ENCODE measurements around the gene SFXN2.

Gene SFXN2

DNA sequence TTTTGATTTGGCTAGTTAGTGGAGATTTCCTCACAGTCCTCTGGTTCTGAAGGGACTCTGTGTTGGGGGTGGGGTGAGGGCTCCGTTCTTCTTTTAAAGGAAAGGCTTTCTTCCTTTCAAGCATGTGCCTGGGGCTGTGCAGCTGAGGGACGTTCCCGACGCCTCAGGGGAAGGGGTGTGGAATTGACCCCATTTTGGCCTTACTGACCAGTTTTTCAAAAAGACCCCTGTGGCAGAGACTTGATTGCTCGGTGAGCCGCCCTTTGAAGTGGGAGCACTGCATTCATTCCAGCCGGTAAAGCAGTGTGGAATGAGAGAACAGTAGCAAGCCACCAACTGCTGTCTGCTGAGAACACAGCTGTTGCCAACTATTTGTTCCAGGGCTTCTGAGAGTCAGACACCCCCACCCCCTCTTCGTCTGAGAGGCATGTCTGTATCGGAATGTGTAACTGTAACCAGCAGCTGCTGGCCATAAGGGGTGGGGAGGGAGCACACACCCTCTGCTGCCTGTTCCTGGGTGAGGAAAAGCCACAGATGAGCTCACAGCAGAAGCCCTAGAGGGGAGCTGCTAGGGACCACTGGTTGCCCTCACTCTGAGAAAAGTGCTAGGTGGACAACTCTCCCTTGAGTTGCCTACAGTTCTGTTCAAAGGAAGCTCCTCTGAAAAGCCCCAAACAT lies 62.5 kb downstream of the SFXN2 start:
- DNase-seq (ENCODE audit: low read depth, low spot score), result no peak

DNA sequence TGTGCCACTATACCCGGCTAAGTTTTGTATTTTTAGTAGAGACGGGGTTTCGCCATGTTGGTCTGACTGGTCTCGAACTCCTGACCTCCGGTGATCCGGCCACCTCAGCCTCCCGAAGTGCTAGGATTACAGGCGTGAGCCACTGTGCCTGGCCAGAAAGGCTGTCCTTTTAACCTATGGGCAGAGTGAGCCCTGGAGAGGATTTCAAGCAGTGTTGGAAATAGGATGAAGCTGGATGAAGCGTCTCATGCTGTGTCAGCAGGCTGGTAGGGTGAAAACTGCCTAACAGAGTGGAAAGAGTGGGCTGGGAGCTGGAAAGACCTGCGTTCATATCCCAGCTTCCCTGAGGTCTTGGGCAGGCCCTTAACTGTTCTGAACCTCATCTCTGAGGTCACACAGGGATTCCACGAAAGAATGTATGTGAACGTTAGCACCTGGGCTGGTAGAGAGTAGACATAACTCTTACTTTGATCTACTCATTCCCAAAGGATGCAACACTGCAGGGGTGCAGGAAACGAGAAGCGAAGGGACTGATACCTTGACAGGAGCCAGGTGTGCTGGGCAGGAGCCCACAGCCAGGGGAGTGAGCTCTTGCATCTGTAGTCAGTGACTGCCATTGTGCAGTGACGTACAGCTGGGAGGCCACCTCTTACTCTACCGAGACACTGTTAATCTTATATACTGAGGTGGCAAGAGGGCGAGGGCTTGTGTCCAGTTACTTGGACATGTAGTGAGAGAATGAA lies 63.4 kb downstream of the SFXN2 start:
- no peak for DNase-seq (ENCODE audit: low read depth, low spot score)

DNA sequence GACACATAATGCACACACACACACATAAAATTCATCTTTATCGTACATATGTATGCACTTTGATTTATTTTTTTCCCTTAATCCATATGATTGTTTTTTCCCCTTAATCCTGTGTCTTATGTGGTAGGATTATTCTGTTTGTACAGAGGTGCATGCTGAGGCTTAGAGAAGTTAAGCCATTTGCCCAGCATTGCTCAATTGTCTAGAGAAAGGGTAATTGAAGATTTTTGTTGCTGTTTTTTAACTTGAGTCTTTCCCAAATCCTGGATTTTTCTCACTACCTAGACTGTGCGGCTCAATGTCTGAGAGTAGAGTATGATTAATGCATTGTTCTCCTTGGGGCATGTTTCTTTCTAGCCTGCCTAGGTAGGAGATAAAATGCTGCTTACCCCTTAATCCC lies 64.3 kb downstream of the SFXN2 start:
- DNase-seq (ENCODE audit: low read depth, low spot score), result no peak

DNA sequence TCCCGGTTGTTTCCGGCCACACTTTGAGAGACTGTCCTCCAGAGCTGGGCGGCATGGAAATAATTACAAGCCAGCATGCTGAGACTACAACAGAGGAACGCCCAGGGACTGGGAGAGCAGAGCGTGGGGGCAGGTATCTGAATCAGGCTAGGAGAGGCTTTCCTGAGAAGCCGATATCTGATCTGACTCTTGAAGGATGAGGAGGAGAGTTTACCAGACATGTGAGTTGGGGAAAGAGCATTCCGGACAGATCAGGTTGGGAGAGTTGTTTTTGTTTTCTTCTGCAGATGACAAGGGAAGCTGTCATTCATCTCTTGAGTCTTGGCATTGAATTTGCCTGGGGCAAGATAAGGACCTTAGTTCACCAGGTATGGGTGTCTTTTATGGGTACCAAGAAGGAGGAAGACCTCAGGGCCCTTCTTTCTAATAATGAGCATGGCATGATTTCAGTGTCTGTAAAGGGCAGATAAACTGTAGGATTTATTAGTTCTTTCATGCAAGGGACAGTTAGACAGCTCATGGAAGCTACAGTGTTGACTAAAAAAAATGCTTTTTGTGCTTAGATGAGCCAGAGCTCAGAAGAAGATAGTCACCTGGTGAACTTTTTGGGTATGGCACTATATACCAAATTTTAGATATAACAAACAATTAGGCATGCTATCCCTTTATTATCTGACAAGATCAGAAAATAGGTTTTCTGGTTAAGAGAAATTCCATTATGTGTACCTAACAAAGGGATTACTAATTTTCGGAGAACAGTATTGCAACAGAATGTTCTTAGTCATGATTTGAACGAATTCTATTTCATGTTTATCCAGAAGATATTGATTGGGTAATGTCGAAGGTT lies 65.5 kb downstream of the SFXN2 start:
- DNase-seq (ENCODE audit: low read depth, low spot score), result no peak

DNA sequence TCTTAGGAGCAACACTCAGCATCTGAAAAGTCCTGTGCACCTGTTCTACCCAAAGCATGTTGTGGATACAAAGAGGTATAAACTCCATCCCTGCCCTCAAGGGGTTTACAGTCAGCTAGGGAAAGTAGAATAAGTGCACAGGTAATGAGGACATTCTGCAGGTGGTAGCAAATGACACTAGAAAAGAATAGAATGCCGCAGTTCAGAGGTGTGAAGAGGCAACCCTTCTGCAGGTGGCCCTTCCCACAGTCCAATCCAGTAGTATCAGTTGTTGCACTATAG lies 66.0 kb downstream of the SFXN2 start:
- no peak for DNase-seq (ENCODE audit: low read depth, low spot score)

DNA sequence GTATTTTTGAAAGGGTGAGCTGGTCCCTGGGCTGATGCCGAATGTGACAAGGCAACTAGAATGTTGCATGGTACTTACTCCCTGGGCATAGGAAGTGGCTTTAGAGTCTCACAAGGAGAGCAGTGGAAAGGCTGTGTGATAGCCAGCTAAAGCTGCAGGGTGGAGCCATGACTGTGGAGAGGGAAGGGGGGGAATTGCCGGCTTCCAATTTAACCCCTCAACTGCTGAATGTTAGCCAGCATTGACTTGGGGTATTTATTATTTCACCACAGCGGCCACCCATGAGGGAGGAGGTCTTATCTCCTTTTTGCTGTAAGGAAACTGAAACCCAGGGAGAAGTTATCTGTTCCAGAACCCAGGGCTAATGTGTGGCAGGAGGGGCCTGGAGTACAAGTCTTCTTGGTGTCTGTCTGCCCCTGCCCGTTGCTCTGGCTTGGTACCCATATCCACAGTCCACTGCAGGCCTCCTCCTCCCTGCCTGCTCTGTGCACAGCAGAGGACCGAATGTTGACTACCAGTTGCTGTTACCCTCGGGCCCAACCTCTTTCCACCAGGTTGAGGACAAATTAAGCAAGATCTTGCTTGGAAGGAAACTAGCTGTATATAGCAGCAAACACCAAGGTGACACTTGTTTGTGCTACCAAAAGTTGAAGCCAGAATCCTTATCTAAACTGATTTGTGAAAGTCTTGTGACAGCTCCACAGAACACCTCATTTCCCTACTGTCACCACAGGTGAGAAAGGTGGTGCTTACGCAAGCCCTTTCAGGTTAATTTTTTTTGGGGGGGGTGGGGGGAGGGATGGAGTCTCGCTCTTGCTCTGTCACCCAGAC lies 66.9 kb downstream of the SFXN2 start:
- no peak for DNase-seq (ENCODE audit: low read depth, low spot score)

DNA sequence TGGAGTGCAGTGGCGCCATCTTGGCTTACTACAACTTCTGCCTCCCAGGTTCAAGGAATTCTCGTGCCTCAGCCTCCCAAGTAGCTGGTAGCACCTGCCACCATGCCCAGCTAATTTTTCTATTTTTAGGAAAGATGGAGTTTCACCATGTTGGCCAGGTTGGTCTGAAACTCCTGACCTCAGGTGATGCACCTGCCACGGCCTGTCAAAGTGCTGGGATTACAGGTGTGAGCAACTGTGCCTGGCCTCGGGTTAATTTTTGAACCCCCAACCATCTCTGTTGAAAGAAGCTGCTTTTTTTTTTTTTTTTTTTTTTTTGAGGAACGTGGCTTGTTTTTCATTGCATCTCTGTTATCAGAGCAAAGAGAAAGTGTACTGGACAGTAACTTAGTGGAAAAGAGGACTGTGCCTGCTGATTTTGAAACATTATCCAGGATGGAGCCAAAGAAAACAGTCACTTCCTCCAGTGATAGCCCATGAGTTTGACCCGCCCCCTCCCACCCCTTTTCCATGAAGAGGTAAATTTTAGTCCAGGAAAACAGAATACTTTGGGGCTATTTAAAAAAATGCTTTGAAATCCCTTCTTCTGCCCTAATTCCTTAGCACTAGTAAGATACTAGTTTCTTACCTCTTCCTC lies 67.6 kb downstream of the SFXN2 start:
- DNase-seq (ENCODE audit: low read depth, low spot score), result no peak

DNA sequence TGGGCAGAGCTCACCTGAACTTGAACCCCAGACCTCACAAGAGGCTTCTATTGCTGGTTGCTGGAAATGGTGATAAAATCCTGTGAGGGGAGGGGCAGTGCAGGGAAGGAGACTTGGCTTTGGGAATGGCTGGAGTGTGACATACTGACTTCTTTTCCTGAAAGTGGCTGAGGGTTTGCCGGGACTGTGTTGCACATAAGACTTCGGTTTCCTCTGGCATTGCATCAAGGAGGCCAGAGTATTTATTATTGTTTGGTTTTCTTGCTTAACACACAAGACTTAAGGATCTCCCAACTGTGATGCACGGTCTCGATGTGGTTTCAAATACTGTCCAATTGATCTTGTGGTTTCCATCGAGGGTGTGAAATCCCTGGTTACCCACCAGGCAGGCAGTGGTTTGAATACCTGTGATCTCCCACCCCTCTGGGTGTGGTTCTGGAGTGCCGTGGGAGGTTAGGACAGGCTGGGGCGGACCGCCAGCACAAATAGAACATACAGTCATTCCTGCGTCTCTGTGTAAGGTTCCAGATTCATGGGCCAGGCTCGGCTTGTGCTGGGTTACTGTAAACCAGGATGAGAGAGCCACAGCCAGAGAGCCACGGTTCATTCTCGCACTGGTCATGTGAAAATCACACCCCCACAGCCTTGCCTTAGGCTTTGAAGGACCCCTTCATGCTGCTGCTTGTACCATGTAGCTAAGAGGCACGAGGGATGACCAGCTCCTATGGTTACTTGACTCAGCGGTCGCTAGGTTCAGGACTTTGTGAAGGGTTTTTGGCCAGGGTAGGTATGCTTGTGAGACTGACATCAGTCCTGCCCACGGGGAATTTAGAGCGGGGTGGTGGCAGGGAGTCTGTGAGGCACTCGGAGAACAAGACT lies 68.5 kb downstream of the SFXN2 start:
- no peak for DNase-seq (ENCODE audit: low read depth, low spot score)

DNA sequence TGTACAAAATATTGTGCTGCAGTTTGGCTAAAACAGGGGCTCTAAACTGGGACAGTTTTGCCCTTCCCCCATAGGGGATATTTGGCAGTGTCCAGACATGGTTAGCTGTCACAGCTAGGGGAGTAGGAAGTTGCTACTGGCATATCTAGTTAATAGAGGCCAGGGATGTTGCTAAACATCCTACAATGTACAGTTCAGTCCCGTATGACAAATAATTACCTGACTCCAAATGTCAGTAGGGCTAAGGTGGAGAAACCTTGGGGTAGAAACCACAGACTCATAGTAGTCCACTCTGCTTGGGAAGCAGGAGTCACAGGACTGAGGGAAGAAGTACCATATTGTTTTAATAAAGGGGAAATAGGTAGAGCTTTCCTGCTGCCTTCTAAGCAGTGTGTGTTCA lies 69.1 kb downstream of the SFXN2 start:
- DNase-seq (ENCODE audit: low read depth, low spot score), result no peak

DNA sequence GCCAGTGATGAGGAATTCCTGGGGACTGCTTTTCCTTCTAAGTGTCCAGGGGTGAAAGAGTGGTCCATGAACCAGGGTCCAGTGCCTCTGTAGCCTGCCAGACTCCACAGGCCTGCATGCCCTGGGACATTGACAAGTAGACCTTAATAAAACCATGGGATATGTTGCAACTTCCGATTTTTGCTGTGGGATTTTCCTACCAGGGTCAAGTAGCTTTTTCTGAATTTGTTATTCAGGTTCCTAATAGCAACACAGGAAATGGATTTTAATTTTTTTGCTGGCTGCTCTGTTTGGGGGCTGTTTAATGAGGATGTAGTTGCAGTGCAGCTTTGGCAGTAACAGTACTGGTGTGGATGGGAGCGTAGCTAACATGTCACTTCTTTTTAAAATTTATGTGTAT lies 71.4 kb downstream of the SFXN2 start:
- no peak for DNase-seq (ENCODE audit: low read depth, low spot score)

DNA sequence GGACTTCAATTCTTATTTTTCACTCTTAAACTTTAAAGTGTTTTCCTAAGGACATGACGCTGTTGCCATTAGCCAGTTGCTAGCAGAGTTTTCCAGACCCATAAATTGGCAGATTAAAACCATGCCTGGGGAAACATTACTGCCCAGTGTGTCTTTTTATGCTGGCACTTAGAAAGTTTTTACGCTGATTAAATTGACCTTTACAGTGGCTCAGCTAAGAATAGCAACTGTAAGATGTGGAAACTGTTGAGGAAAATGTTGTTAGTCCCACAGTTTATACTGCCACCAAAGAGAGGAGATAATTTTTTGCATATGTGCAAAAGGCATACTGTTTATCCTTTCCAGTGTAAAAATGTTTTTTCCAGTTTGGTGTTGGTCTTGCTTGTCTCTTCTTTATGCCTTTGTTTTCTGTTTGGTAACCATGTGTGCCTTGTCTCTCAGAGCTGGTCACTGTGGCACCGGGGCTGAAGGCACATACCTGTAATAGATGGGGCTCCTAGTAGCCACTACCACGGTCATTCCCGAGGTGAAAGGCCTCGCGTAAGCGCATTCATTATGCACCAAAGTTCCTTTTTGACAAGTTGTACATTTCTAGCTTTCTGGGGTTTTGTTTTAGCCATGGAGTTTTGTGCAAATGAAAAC lies 77.4 kb downstream of the SFXN2 start:
- DNase-seq (ENCODE audit: low read depth, low spot score), result no peak

All from activated CD4-positive, CD25-positive, alpha-beta regulatory T cell treated with anti-CD3 and anti-CD28 coated beads, Interleukin-2, amount 50 U/mL, for 16 hours (primary cell).